HepG2 (cell line): ENCODE measurements around the gene GUCA1A. TPM values are rescaled to one million over a fixed set of nuclear protein-coding genes. Genes with fewer than 3 reads are reported as not detected.
A peak's percentile ranks its signal among the peaks of the same experiment; 100 is the strongest.

Source experiments
- AGO2 ChIP-seq: fragments of 200-400 bp; formaldehyde crosslinking; optimal IDR thresholded peaks from 2 replicates; pipeline ENCODE3; 2017; ENCODE audit warnings: mild to moderate bottlenecking, low read depth, low read length, moderate library complexity
- ARNTL ChIP-seq: sonication (generic); formaldehyde crosslinking; IDR thresholded peaks from 2 replicates; pipeline ENCODE4 v1.4.0; 2020; ENCODE audit warnings: mild to moderate bottlenecking, missing genetic modification reagents
- CBX2 ChIP-seq, 2 experiments: fragments of 200-600 bp in 1 of 2; sonication (generic); formaldehyde crosslinking in 1 of 2; IDR thresholded peaks; 2 replicates each; pipeline versions ENCODE4 v1.7.0 to v1.8.1; 2018 to 2022; ENCODE audit warnings: low read depth in 2 of 2, low read length in 1 of 2, mild to moderate bottlenecking in 1 of 2, missing genetic modification reagents in 1 of 2
- CHCHD3 ChIP-seq: sonication (generic); formaldehyde crosslinking; IDR thresholded peaks from 2 replicates; pipeline ENCODE4 v1.8.0; 2022; ENCODE audit warnings: mild to moderate bottlenecking, missing genetic modification reagents, moderate library complexity
- HDAC6 ChIP-seq: fragments of 200-600 bp; sonication (generic); IDR thresholded peaks from 2 replicates; pipeline ENCODE4 v1.7.0; 2017; ENCODE audit warnings: mild to moderate bottlenecking, antibody characterized with exemption, low read length, low read depth
- KLF9 ChIP-seq: IDR thresholded peaks from 2 replicates; pipeline ENCODE4 v1.6.1; 2016; ENCODE audit warnings: low read depth
- NRL ChIP-seq: sonication (generic); formaldehyde crosslinking; IDR thresholded peaks from 2 replicates; pipeline ENCODE4 v1.5.0; 2020; ENCODE audit warnings: missing genetic modification reagents, mild to moderate bottlenecking, moderate library complexity, borderline replicate concordance
- RELA ChIP-seq: sonication (generic); formaldehyde crosslinking; IDR thresholded peaks from 2 replicates; pipeline ENCODE4 v1.4.0; 2020; ENCODE audit warnings: missing genetic modification reagents
- SETDB1 ChIP-seq: sonication (generic); formaldehyde crosslinking; IDR thresholded peaks from 2 replicates; pipeline ENCODE4 v1.5.1; 2020; ENCODE audit warnings: missing genetic modification reagents, mild to moderate bottlenecking, borderline replicate concordance
- SIN3B ChIP-seq: fragments of 150-350 bp; IDR thresholded peaks from 2 replicates; pipeline ENCODE4 v1.6.1; 2014; ENCODE audit warnings: low read length
- TAF1 ChIP-seq: sonication (generic); formaldehyde crosslinking; IDR thresholded peaks from 2 replicates; pipeline ENCODE4 v1.4.0; 2020; ENCODE audit warnings: missing genetic modification reagents
- TSC22D2 ChIP-seq: sonication (generic); formaldehyde crosslinking; IDR thresholded peaks from 2 replicates; pipeline ENCODE4 v1.5.1; 2020; ENCODE audit warnings: missing genetic modification reagents, mild to moderate bottlenecking, borderline replicate concordance
- XBP1 ChIP-seq: sonication (generic); formaldehyde crosslinking; IDR thresholded peaks from 2 replicates; pipeline ENCODE4 v1.5.0; 2020; ENCODE audit warnings: missing genetic modification reagents
- ZBTB7B ChIP-seq: sonication (generic); formaldehyde crosslinking; IDR thresholded peaks from 2 replicates; pipeline ENCODE4 v1.4.0; 2020; ENCODE audit warnings: missing genetic modification reagents
- ZFP36L2 ChIP-seq: sonication (generic); formaldehyde crosslinking; IDR thresholded peaks from 2 replicates; pipeline ENCODE4 v1.4.0; 2020; ENCODE audit warnings: missing genetic modification reagents
- ZKSCAN8 ChIP-seq: IDR thresholded peaks from 2 replicates; pipeline ENCODE4 v1.6.1; 2016; ENCODE audit warnings: borderline replicate concordance, missing genetic modification reagents, missing compliant biosample characterization
- ZNF296 ChIP-seq: sonication (generic); formaldehyde crosslinking; conservative IDR thresholded peaks from 2 replicates; pipeline ENCODE4 v1.5.0; 2020; ENCODE audit warnings: mild to moderate bottlenecking, missing genetic modification reagents
- ZNF44 ChIP-seq: sonication (generic); formaldehyde crosslinking; IDR thresholded peaks from 2 replicates; pipeline ENCODE4 v1.5.1; 2020; ENCODE audit warnings: mild to moderate bottlenecking, missing genetic modification reagents
- ZSCAN21 ChIP-seq: sonication (generic); formaldehyde crosslinking; IDR thresholded peaks from 2 replicates; pipeline ENCODE4 v1.8.0; 2022; ENCODE audit warnings: mild to moderate bottlenecking, missing genetic modification reagents, moderate library complexity, borderline replicate concordance
- ZSCAN31 ChIP-seq: sonication (generic); formaldehyde crosslinking; IDR thresholded peaks from 2 replicates; pipeline ENCODE4 v1.5.0; 2020; ENCODE audit warnings: low read depth, mild to moderate bottlenecking, missing genetic modification reagents
- polyA plus RNA-seq, 8 experiments: library from polyadenylated mRNA; depleted of rRNA in 3 of 8; stranded (reverse) in 7 of 8; unstranded in 1 of 8; fragments of >200 nt; fragmentation: Illumina TruSeq in 4 of 8; extraction: Trizol in 4 of 8; gene quantifications; 2 replicates each; pipeline versions ENCODE4 v1.2.1 to v1.2.3, GENCODE V29; 2011 to 2016; ENCODE audit warnings: low read depth in 4 of 8, missing spikeins in 1 of 8, mixed read lengths in 1 of 8; ENCODE audit not compliant: insufficient read depth in 1 of 8
- total RNA-seq, 5 experiments: library from RNA; depleted of rRNA; stranded (reverse); fragments of >200 nt; fragmentation: Illumina TruSeq; extraction: Trizol; gene quantifications; 2 replicates each; pipeline ENCODE4 v1.2.3, GENCODE V29; 2016; ENCODE audit warnings: low read depth in 1 of 5
- TF ChIP-seq, protein P1 (sequence below): sonication (generic); formaldehyde crosslinking; IDR thresholded peaks from 2 replicates; pipeline ENCODE4 v1.4.0; 2020; ENCODE audit warnings: missing genetic modification reagents, borderline replicate concordance
- TF ChIP-seq, protein P2 (sequence below): sonication (generic); formaldehyde crosslinking; IDR thresholded peaks from 2 replicates; pipeline ENCODE4 v1.5.1; 2020; ENCODE audit warnings: mild to moderate bottlenecking, missing genetic modification reagents, moderate library complexity

GUCA1A gene
- total and polyA plus RNA-seq, 2 of the 13 experiments (the other 11 are each of a cell fraction or from before 2014, with no cell fraction given), result not detected

DNA sequence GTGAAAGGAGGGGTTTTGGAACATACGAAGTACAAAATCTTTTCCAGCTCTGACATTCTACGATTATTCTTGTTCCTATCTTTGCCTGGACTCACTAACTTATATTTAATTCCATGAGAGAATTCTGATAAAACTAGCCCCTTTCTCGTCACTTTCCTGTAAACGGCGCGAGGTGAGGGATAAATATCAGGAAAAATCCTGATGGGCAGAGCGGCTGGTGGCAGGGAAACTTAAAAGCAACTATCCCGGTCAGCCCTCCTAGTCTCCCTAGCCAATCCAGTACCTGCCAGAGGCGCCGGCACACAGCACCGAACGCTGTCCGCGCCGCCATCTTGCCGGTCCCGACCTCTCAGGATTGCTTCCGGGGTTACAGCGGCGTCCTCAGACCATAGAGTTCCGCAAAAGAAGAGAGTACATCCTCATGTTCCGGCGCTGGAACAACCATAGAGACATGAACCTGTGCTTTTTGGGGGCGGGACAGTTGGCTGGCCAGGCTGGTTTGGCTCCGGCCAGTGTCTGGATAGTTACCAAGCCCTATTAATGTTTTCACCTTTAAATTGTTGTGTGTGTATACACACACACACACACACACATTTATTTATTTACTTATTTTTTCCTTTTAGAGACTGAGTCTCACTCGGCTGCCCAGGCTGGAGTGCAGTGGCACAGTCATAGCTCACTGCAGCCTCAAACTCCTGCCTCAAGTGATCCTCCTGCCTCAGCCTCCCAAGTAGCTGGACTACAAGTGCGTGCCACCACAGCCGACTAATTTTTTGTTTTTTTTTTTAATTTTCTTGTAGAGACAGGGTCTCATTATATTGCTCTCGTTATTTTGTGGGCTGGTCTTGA lies 44.6 kb downstream of the GUCA1A start, which contains the start of gene MRPS10 (continued):
- TF ChIP-seq, protein P1, sequence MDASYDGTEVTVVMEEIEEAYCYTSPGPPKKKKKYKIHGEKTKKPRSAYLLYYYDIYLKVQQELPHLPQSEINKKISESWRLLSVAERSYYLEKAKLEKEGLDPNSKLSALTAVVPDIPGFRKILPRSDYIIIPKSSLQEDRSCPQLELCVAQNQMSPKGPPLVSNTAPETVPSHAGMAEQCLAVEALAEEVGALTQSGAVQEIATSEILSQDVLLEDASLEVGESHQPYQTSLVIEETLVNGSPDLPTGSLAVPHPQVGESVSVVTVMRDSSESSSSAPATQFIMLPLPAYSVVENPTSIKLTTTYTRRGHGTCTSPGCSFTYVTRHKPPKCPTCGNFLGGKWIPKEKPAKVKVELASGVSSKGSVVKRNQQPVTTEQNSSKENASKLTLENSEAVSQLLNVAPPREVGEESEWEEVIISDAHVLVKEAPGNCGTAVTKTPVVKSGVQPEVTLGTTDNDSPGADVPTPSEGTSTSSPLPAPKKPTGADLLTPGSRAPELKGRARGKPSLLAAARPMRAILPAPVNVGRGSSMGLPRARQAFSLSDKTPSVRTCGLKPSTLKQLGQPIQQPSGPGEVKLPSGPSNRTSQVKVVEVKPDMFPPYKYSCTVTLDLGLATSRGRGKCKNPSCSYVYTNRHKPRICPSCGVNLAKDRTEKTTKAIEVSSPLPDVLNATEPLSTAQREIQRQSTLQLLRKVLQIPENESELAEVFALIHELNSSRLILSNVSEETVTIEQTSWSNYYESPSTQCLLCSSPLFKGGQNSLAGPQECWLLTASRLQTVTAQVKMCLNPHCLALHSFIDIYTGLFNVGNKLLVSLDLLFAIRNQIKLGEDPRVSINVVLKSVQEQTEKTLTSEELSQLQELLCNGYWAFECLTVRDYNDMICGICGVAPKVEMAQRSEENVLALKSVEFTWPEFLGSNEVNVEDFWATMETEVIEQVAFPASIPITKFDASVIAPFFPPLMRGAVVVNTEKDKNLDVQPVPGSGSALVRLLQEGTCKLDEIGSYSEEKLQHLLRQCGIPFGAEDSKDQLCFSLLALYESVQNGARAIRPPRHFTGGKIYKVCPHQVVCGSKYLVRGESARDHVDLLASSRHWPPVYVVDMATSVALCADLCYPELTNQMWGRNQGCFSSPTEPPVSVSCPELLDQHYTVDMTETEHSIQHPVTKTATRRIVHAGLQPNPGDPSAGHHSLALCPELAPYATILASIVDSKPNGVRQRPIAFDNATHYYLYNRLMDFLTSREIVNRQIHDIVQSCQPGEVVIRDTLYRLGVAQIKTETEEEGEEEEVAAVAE, result peak; percentile 35; the same call in 1 of the 2 replicates
- TF ChIP-seq ZSCAN31 (CRISPR knock-in tag) (no peak), HDAC6 (no peak), SIN3B (peak; percentile 88), ARNTL (CRISPR knock-in tag) (peak; percentile 28; the same call in 1 of the 2 replicates), ZFP36L2 (no peak), SETDB1 (CRISPR knock-in tag) (no peak; the same call in 1 of the 2 replicates), NRL (CRISPR knock-in tag) (peak; percentile 77; the same call in 1 of the 2 replicates), XBP1 (CRISPR knock-in tag) (no peak), ZKSCAN8 (CRISPR knock-in tag) (peak; percentile 79; the same call in 1 of the 2 replicates), ZNF296 (CRISPR knock-in tag) (no peak), CHCHD3 (CRISPR knock-in tag) (0 out of 2 replicates have a peak, but pooled peaks have one; percentile 25), TSC22D2 (no peak), AGO2 (no peak), TAF1 (CRISPR knock-in tag) (peak; percentile 99), ZBTB7B (CRISPR knock-in tag) (no peak), KLF9 (CRISPR knock-in tag) (no peak), ZSCAN21 (CRISPR knock-in tag) (peak; percentile 83), CBX2 (IDR thresholded peaks at IDR 0.05; ENCODE audit: low read depth, low read length) (no peak), CBX2 (CRISPR knock-in tag; IDR thresholded peaks at IDR 0.05; ENCODE audit: low read depth) (no peak), ZNF44 (CRISPR knock-in tag) (no peak), RELA (peak; percentile 84)
- TF ChIP-seq, protein P2, sequence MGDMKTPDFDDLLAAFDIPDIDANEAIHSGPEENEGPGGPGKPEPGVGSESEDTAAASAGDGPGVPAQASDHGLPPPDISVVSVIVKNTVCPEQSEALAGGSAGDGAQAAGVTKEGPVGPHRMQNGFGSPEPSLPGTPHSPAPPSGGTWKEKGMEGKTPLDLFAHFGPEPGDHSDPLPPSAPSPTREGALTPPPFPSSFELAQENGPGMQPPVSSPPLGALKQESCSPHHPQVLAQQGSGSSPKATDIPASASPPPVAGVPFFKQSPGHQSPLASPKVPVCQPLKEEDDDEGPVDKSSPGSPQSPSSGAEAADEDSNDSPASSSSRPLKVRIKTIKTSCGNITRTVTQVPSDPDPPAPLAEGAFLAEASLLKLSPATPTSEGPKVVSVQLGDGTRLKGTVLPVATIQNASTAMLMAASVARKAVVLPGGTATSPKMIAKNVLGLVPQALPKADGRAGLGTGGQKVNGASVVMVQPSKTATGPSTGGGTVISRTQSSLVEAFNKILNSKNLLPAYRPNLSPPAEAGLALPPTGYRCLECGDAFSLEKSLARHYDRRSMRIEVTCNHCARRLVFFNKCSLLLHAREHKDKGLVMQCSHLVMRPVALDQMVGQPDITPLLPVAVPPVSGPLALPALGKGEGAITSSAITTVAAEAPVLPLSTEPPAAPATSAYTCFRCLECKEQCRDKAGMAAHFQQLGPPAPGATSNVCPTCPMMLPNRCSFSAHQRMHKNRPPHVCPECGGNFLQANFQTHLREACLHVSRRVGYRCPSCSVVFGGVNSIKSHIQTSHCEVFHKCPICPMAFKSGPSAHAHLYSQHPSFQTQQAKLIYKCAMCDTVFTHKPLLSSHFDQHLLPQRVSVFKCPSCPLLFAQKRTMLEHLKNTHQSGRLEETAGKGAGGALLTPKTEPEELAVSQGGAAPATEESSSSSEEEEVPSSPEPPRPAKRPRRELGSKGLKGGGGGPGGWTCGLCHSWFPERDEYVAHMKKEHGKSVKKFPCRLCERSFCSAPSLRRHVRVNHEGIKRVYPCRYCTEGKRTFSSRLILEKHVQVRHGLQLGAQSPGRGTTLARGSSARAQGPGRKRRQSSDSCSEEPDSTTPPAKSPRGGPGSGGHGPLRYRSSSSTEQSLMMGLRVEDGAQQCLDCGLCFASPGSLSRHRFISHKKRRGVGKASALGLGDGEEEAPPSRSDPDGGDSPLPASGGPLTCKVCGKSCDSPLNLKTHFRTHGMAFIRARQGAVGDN (CRISPR knock-in tag), result peak; percentile 85
